ENCODE results near the gene MUC2. TPM values are rescaled to one million over a fixed set of nuclear protein-coding genes. Genes with fewer than 3 reads are reported as not detected.

Gene MUC2
- total and polyA plus RNA-seq, 2 of the 4 experiments (the other 2 are of a cell fraction): not detected

GRCh38 chr11:1041471-1041870 is 33.2 kb upstream of the MUC2 start:
- DNase-seq (no peak), ATAC-seq (ENCODE audit: low read depth) (no peak)
- H3K4me2 ChIP-seq (ENCODE audit: low read depth, low read length): no peak overlapping the region
- no peaks in the 10 kb centered on the region for H3K9me1 ChIP-seq (ENCODE audit: insufficient read depth, low read length)
- ChIA-PET POLR2A (ENCODE audit: unreplicated experiment) (no interaction called here), CTCF (no interaction called here)
- TF ChIP-seq FOS (IDR thresholded peaks at IDR 0.05; ENCODE audit: low read depth, low read length) (no peak), CHD1 (IDR thresholded peaks at IDR 0.05; ENCODE audit: low read depth, low read length) (no peak), ELK1 (IDR thresholded peaks at IDR 0.05; ENCODE audit: borderline replicate concordance, low read depth, low read length) (no peak), RCOR1 (IDR thresholded peaks at IDR 0.05; ENCODE audit: insufficient replicate concordance, low read length) (no peak), MXI1 (IDR thresholded peaks at IDR 0.05; ENCODE audit: borderline replicate concordance, low read depth, low read length) (no peak), RAD21 (IDR thresholded peaks at IDR 0.05; ENCODE audit: low read length) (no peak), RFX5 (IDR thresholded peaks at IDR 0.05; ENCODE audit: low read depth, low read length) (no peak), NFE2L2 (IDR thresholded peaks at IDR 0.05; ENCODE audit: low read depth, low read length) (no peak), MAFK (IDR thresholded peaks at IDR 0.05; ENCODE audit: low read depth, low read length) (no peak), SMC3 (IDR thresholded peaks at IDR 0.05; ENCODE audit: low read depth, low read length) (no peak), BHLHE40 (IDR thresholded peaks at IDR 0.05; ENCODE audit: low read depth, low read length) (no peak), CEBPB (IDR thresholded peaks at IDR 0.05; ENCODE audit: low read depth, low read length) (no peak), USF2 (IDR thresholded peaks at IDR 0.05; ENCODE audit: low read depth, low read length) (no peak), POLR2A (IDR thresholded peaks at IDR 0.05; ENCODE audit: low read depth, low read length) (no peak), MAZ (IDR thresholded peaks at IDR 0.05; ENCODE audit: borderline replicate concordance, low read depth, low read length) (no peak)
- TF ChIP-seq, protein P1, sequence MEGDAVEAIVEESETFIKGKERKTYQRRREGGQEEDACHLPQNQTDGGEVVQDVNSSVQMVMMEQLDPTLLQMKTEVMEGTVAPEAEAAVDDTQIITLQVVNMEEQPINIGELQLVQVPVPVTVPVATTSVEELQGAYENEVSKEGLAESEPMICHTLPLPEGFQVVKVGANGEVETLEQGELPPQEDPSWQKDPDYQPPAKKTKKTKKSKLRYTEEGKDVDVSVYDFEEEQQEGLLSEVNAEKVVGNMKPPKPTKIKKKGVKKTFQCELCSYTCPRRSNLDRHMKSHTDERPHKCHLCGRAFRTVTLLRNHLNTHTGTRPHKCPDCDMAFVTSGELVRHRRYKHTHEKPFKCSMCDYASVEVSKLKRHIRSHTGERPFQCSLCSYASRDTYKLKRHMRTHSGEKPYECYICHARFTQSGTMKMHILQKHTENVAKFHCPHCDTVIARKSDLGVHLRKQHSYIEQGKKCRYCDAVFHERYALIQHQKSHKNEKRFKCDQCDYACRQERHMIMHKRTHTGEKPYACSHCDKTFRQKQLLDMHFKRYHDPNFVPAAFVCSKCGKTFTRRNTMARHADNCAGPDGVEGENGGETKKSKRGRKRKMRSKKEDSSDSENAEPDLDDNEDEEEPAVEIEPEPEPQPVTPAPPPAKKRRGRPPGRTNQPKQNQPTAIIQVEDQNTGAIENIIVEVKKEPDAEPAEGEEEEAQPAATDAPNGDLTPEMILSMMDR (conservative IDR thresholded peaks at IDR 0.05; ENCODE audit: low read depth, low read length): no peak
- no peak overlapping the region for H3K4me3 ChIP-seq (ENCODE audit: insufficient read depth, low read depth, low read length)
- H3K14ac ChIP-seq (replicated peaks; ENCODE audit: low read depth, low read length): no peak overlapping the region
- no peaks in the 10 kb centered on the region for H3K9me3 ChIP-seq (ENCODE audit: control insufficient read depth, insufficient read depth, low read length)
- H3K27me3 ChIP-seq (ENCODE audit: control insufficient read depth, insufficient read depth, low read length): peaks cover 16% of the 10 kb centered on the region
- H3K56ac ChIP-seq (ENCODE audit: extremely low read depth, insufficient read depth, low read length): no peak overlapping the region
- no peak overlapping the region for H2BK120ac ChIP-seq (ENCODE audit: low read depth, low read length)
- intact Hi-C loops (cut with micrococcal nuclease) (no loop called here), dilution Hi-C loops (cut with HindIII; ENCODE audit: low sequenced_read_pairs, unreplicated experiment) (no loop called here), in situ Hi-C loops (cut with MboI; ENCODE audit: low sequenced_read_pairs) (no loop called here)
- no peak overlapping the region for H2AK5ac ChIP-seq (ENCODE audit: low read depth, low read length)
- no peak overlapping the region for H2AK9ac ChIP-seq (replicated peaks; ENCODE audit: low read depth, low read length, poor library complexity)
- no peak overlapping the region for H3K4ac ChIP-seq (ENCODE audit: low read depth, low read length)
- no peak overlapping the region for H2BK20ac ChIP-seq (ENCODE audit: low read depth, low read length)
- H2AFZ ChIP-seq (replicated peaks; ENCODE audit: low read length, poor library complexity): no peak overlapping the region
- H3K36me3 ChIP-seq (ENCODE audit: control insufficient read depth, insufficient read depth, low read length): no peaks in the 10 kb centered on the region
- H3K27ac ChIP-seq (ENCODE audit: insufficient read depth, low read length): no peak overlapping the region
- H4K91ac ChIP-seq (ENCODE audit: insufficient read depth, low read depth, low read length): no peak overlapping the region
- WGBS, 2 experiments (ENCODE audit: extremely low coverage in 2 of 2, insufficient read length in 1 of 2): no CpG with 5 or more reads among the region's 9 CpGs
- H3K79me1 ChIP-seq (ENCODE audit: low read depth in 1 of 2, low read length in 2 of 2): no peaks in the 10 kb centered on the region
- H4K8ac ChIP-seq (ENCODE audit: low read depth in 2 of 2, low read length in 2 of 2): no peak overlapping the region
- no TSS peak for BruUV-seq (replicated peaks)
- H3K18ac ChIP-seq (ENCODE audit: low read depth, low read length): no peak overlapping the region
- H2BK15ac ChIP-seq (ENCODE audit: low read depth, low read length): no peak overlapping the region
- H3K23ac ChIP-seq (ENCODE audit: low read depth, low read length): no peak overlapping the region
- H4K20me1 ChIP-seq (ENCODE audit: insufficient read depth, low read length): no peaks in the 10 kb centered on the region
- H2BK5ac ChIP-seq (ENCODE audit: low read depth, low read length, poor library complexity, severe bottlenecking): no peak overlapping the region
- no peak overlapping the region for H4K5ac ChIP-seq (ENCODE audit: low read depth, low read length)
- no peaks in the 10 kb centered on the region for H3K4me1 ChIP-seq (ENCODE audit: control insufficient read depth, insufficient read depth, low read length)
- no peak overlapping the region for H3K9ac ChIP-seq (ENCODE audit: low read depth, low read length)

All from IMR-90 (cell line).